Measurements from ENCODE around the gene NT5C3B. TPM values are rescaled to one million over a fixed set of nuclear protein-coding genes. Genes with fewer than 3 reads are reported as not detected.
A peak's percentile ranks its signal among the peaks of the same experiment; 100 is the strongest.

Gene NT5C3B
- total and polyA plus RNA-seq, 12 donors = 36.2 to 121 (median 50.7) TPM

GRCh38 chr17:41799366-41799765, 36.7 kb downstream of the NT5C3B start:
- H3K4me1 ChIP-seq (replicated peaks in 1 of 2) = peaks cover 0 to 9% of the 10 kb centered on the region in 2 donors
- WGBS, 4 donors = 78 to 93% (median 88%) methylated on average over 8 of the region's 8 CpGs

GRCh38 chr17:41797377-41797776, 38.7 kb downstream of the NT5C3B start:
- intact Hi-C loops (cut with DNase I) = no loop called here
- Histone ChIP-seq H3K4me3 (no peak overlapping the region), H3K9me3 (replicated peaks in 1 of 3) (no peaks in the 10 kb centered on the region), H3K27me3 (no peaks in the 10 kb centered on the region), H3K4me1 (replicated peaks in 1 of 2) (peaks cover 0 to 23% of the 10 kb centered on the region in 2 donors), H3K27ac (no peak overlapping the region), H3K36me3 (replicated peaks in 1 of 2) (no peaks in the 10 kb centered on the region)
- TF ChIP-seq POLR2A (IDR thresholded peaks at IDR 0.05) (no peak), CTCF (IDR thresholded peaks at IDR 0.05) (no peak)
- WGBS, 4 donors = 89 to 93% (median 90%) methylated on average over 3 of the region's 3 CpGs
- DNase-seq = no peak

More at GRCh38 chr17:41799366-41799765, 36.7 kb downstream of the NT5C3B start:
- Histone ChIP-seq H3K27me3 (no peaks in the 10 kb centered on the region), H3K36me3 (replicated peaks in 1 of 2) (no peaks in the 10 kb centered on the region), H3K4me3 (no peak overlapping the region), H3K27ac (no peak overlapping the region), H3K9me3 (replicated peaks in 1 of 3) (no peaks in the 10 kb centered on the region)
- TF ChIP-seq CTCF (IDR thresholded peaks at IDR 0.05) (no peak), POLR2A (IDR thresholded peaks at IDR 0.05) (no peak)
- intact Hi-C loops (cut with DNase I) = no loop called here
- no peak for DNase-seq

- no peak for DNase-seq
- H3K36me3 ChIP-seq (replicated peaks in 1 of 2) = no peaks in the 10 kb centered on the region
- intact Hi-C loops (cut with DNase I) = no loop called here
- no peak overlapping the region for H3K27ac ChIP-seq
- TF ChIP-seq POLR2A (IDR thresholded peaks at IDR 0.05) = no peak
- no peak for TF ChIP-seq CTCF (IDR thresholded peaks at IDR 0.05)
- 80 to 93% (median 91%) methylated on average over 9 to 10 of the region's 10 CpGs for WGBS, 4 donors
- peaks cover 0 to 23% of the 10 kb centered on the region in 2 donors for H3K4me1 ChIP-seq (replicated peaks in 1 of 2)
- H3K9me3 ChIP-seq (replicated peaks in 1 of 3) = no peaks in the 10 kb centered on the region
- no peak overlapping the region for H3K4me3 ChIP-seq
- H3K27me3 ChIP-seq = no peaks in the 10 kb centered on the region
These were observed 39.7 kb downstream of the NT5C3B start for GRCh38 chr17:41796121-41796895.

GRCh38 chr17:41794540-41794975, 41.5 kb downstream of the NT5C3B start:
- TF ChIP-seq CTCF (IDR thresholded peaks at IDR 0.05) (no peak), POLR2A (IDR thresholded peaks at IDR 0.05) (no peak)
- H3K4me3 ChIP-seq = no peak overlapping the region
- H3K36me3 ChIP-seq (replicated peaks in 1 of 2) = no peaks in the 10 kb centered on the region
- no peaks in the 10 kb centered on the region for H3K27me3 ChIP-seq
- intact Hi-C loops (cut with DNase I) = no loop called here
- peak overlapping the region in 1 of 5 donors; percentile 52 for H3K27ac ChIP-seq
- DNase-seq = no peak
- peaks cover 0 to 15% of the 10 kb centered on the region in 2 donors for H3K4me1 ChIP-seq (replicated peaks in 1 of 2)
- 80 to 92% (median 88%) methylated on average over 5 of the region's 5 CpGs for WGBS, 4 donors
- H3K9me3 ChIP-seq (replicated peaks in 1 of 3) = no peaks in the 10 kb centered on the region
